Sigmoid colon (tissue), 7 donors: ENCODE data around the gene HNRNPH2. TPM values are rescaled to one million over a fixed set of nuclear protein-coding genes. Genes with fewer than 3 reads are reported as not detected.
A peak's percentile ranks its signal among the peaks of the same experiment; 100 is the strongest.

Experiments
- DNase-seq: peaks from one replicate; pipeline ENCODE4 v3.0.0-alpha.2; 2019
- H3K27ac ChIP-seq, 4 donors: fragments of 200-600 bp; sonication (generic); one replicate each; pipeline ENCODE4 v1.5.1; 2016 to 2019; ENCODE audit warnings: mild to moderate bottlenecking in 1 of 4
- H3K27me3 ChIP-seq, 3 donors: fragments of 200-600 bp; sonication (generic); one replicate each; pipeline ENCODE4 v1.5.1; 2019; ENCODE audit warnings: mild to moderate bottlenecking in 1 of 3
- H3K36me3 ChIP-seq, 4 donors: fragments of 200-600 bp; sonication (generic); one replicate each; pipeline ENCODE4 v1.5.1; 2016 to 2019
- H3K4me1 ChIP-seq, 4 donors: fragments of 200-600 bp; sonication (generic); one replicate each; pipeline ENCODE4 v1.5.1; 2017 to 2019
- H3K4me3 ChIP-seq, 4 donors: fragments of 200-600 bp; sonication (generic); one replicate each; pipeline ENCODE4 v1.5.1; 2017 to 2019; ENCODE audit warnings: mild to moderate bottlenecking in 2 of 4, moderate library complexity in 1 of 4
- H3K9me3 ChIP-seq, 4 donors: fragments of 200-600 bp in 3 of 4; sonication (generic) in 3 of 4; one replicate each; pipeline versions ENCODE4 v1.5.1 to v1.6.1; 2013 to 2019
- CTCF ChIP-seq, 4 experiments: fragments of 450-650 bp in 3 of 4; fragments of 200-600 bp in 1 of 4; IDR thresholded peaks; one replicate each; pipeline ENCODE4 v1.5.1; 2016 to 2019; ENCODE audit warnings: antibody characterized with exemption in 4 of 4, mild to moderate bottlenecking in 3 of 4, moderate library complexity in 2 of 4
- EP300 ChIP-seq, 4 donors: sonication (generic); formaldehyde crosslinking; IDR thresholded peaks; one replicate each; pipeline ENCODE4 v1.6.1; 2017; ENCODE audit warnings: antibody characterized with exemption in 4 of 4
- POLR2A ChIP-seq, 2 donors: fragments of 450-650 bp; IDR thresholded peaks; one replicate each; pipeline ENCODE4 v1.6.1; 2016; ENCODE audit warnings: antibody characterized with exemption in 2 of 2, mild to moderate bottlenecking in 2 of 2, moderate library complexity in 2 of 2
- POLR2AphosphoS5 ChIP-seq, 4 donors: sonication (generic); formaldehyde crosslinking; IDR thresholded peaks; one replicate each; pipeline ENCODE4 v1.6.1; 2017; ENCODE audit warnings: antibody characterized with exemption in 4 of 4
- WGBS, 2 donors: extraction: QIAGEN DNeasy Blood & Tissue Kit; methylation state at CpG; one replicate each; pipeline ENCODE4 v1.1.7; 2013; 5-methylcytosine and 5-hydroxymethylcytosine counted together
- intact Hi-C: fragments of 100-400 bp; cut with DNase I; formaldehyde crosslinking; loops from one replicate; pipeline ENCODE4 v1.15.1; 2023
- polyA plus RNA-seq, 3 donors: library from polyadenylated mRNA; stranded (reverse); fragments of 200-250 nt; gene quantifications; one replicate each; pipeline ENCODE4 v1.2.3, GENCODE V29; 2013
- total RNA-seq, 4 donors: library from RNA; depleted of rRNA; stranded (reverse); fragments of >200 nt; gene quantifications; one replicate each; pipeline ENCODE4 v1.1.0, GENCODE V29; 2016
- donor health status: healthy with polysubstance abuse.
- donor health status: Bipolar disorder and iron deficiency.
- donor health status: healthy.

HNRNPH2 gene
- total and polyA plus RNA-seq, 7 donors: 38.8 to 66.4 (median 51.0) TPM

- Histone ChIP-seq H3K36me3 (peaks cover 0 to 20% (median 0%) of the 10 kb centered on the region in 4 donors), H3K4me1 (no peaks in the 10 kb centered on the region), H3K9me3 (no peaks in the 10 kb centered on the region), H3K27ac (no peak overlapping the region), H3K4me3 (no peak overlapping the region), H3K27me3 (no peaks in the 10 kb centered on the region)
- WGBS, 2 donors: 86 to 96% methylated on average over 4 of the region's 4 CpGs
- intact Hi-C loops: no loop called here
- no peak for DNase-seq
- TF ChIP-seq POLR2AphosphoS5 (IDR thresholded peaks at IDR 0.05) (no peak), POLR2A (IDR thresholded peaks at IDR 0.05) (no peak)
Observed at GRCh38 chrX:101399825-101400224, 8.2 kb upstream of the HNRNPH2 start.

- no peak for DNase-seq
- 0 to 1% methylated on average over 15 of the region's 15 CpGs for WGBS, 2 donors
- no peaks in the 10 kb centered on the region for H3K9me3 ChIP-seq
- peak overlapping the region; percentile 43 to 64 (median 61) for H3K4me3 ChIP-seq
- peaks cover 0 to 4% (median 0%) of the 10 kb centered on the region in 4 donors for H3K36me3 ChIP-seq
- no peak for TF ChIP-seq EP300 (IDR thresholded peaks at IDR 0.05)
- TF ChIP-seq POLR2A (IDR thresholded peaks at IDR 0.05): no peak
- no peak for TF ChIP-seq CTCF (IDR thresholded peaks at IDR 0.05)
- TF ChIP-seq POLR2AphosphoS5 (IDR thresholded peaks at IDR 0.05): no peak
- H3K4me1 ChIP-seq: peaks cover 0 to 37% (median 12%) of the 10 kb centered on the region in 4 donors
- no peaks in the 10 kb centered on the region for H3K27me3 ChIP-seq
- intact Hi-C loops: loop anchor here (2.0 kb wide), 1 partner anchor 16 kb away; the partner anchor contains the start of gene RPL36A
- H3K27ac ChIP-seq: peak overlapping the region; percentile 88 to 91 (median 90)
Observed at GRCh38 chrX:101407167-101407747, 765 bp upstream of the HNRNPH2 start.

GRCh38 chrX:101408532-101408841 lies 465 bp downstream of the HNRNPH2 start:
- DNase-seq: no peak
- H3K4me1 ChIP-seq: peaks cover 0 to 44% (median 12%) of the 10 kb centered on the region in 4 donors
- peaks cover 0 to 15% (median 0%) of the 10 kb centered on the region in 4 donors for H3K36me3 ChIP-seq
- no peaks in the 10 kb centered on the region for H3K9me3 ChIP-seq
- no peak for TF ChIP-seq POLR2A (IDR thresholded peaks at IDR 0.05)
- no peak for TF ChIP-seq CTCF (IDR thresholded peaks at IDR 0.05)
- TF ChIP-seq POLR2AphosphoS5 (IDR thresholded peaks at IDR 0.05): no peak
- TF ChIP-seq EP300 (IDR thresholded peaks at IDR 0.05): no peak
- no peaks in the 10 kb centered on the region for H3K27me3 ChIP-seq
- peak overlapping the region; percentile 48 to 64 (median 61) for H3K4me3 ChIP-seq
- WGBS, 2 donors: 0% methylated on average over 8 of the region's 8 CpGs
- intact Hi-C loops: no loop called here
- H3K27ac ChIP-seq: peak overlapping the region; percentile 88 to 91 (median 90)

GRCh38 chrX:101409043-101409442 lies 1.0 kb downstream of the HNRNPH2 start:
- Histone ChIP-seq H3K4me3 (peak overlapping the region; percentile 48 to 64 (median 61)), H3K9me3 (no peaks in the 10 kb centered on the region), H3K27me3 (no peaks in the 10 kb centered on the region), H3K36me3 (peaks cover 0 to 19% (median 0%) of the 10 kb centered on the region in 4 donors), H3K4me1 (peaks cover 0 to 46% (median 12%) of the 10 kb centered on the region in 4 donors), H3K27ac (peak overlapping the region; percentile 88 to 91 (median 90))
- TF ChIP-seq EP300 (IDR thresholded peaks at IDR 0.05) (no peak), CTCF (IDR thresholded peaks at IDR 0.05) (no peak), POLR2A (IDR thresholded peaks at IDR 0.05) (no peak), POLR2AphosphoS5 (IDR thresholded peaks at IDR 0.05) (no peak)
- WGBS, 2 donors: 0 to 3% methylated on average over 6 of the region's 6 CpGs
- intact Hi-C loops: no loop called here
- DNase-seq: no peak

GRCh38 chrX:101410461-101410860 lies 2.4 kb downstream of the HNRNPH2 start:
- no peak for DNase-seq
- H3K27me3 ChIP-seq: no peaks in the 10 kb centered on the region
- no peaks in the 10 kb centered on the region for H3K9me3 ChIP-seq
- H3K4me1 ChIP-seq: peaks cover 0 to 51% (median 15%) of the 10 kb centered on the region in 4 donors
- intact Hi-C loops: loop anchor here (10.0 kb wide), 1 partner anchor 524 kb away; the partner anchor contains the start of gene ZMAT1
- peaks cover 0 to 19% (median 0%) of the 10 kb centered on the region in 4 donors for H3K36me3 ChIP-seq
- no peak for TF ChIP-seq POLR2A (IDR thresholded peaks at IDR 0.05)
- peak overlapping the region in 2 of 4 donors; percentile 90 to 91 for H3K27ac ChIP-seq
- WGBS, 2 donors: 52 to 63% methylated on average over 7 of the region's 7 CpGs
- peak overlapping the region in 1 of 4 donors; percentile 60 for H3K4me3 ChIP-seq
